Panc1 (cell line): ENCODE measurements around the gene SLCO3A1. TPM values are rescaled to one million over a fixed set of nuclear protein-coding genes. Genes with fewer than 3 reads are reported as not detected.

Experiments
- ATAC-seq: fragments of 200-7000 bp; cut with Tn5 transposase; 2 replicates; pipeline ENCODE4 v1.9.1; 2020; ENCODE audit warnings: mild to moderate bottlenecking, moderate library complexity
- BruUV-seq: library from RNA; stranded (reverse); fragments of 400-500 nt; replicated peaks from 2 replicates; lab custom pipeline; 2021; lab: Mats Ljungman, UMichigan
- CTCF ChIA-PET: fragments of 300-600 bp; sonication (Branson Sonifier 250); formaldehyde crosslinking; loops from one replicate; lab custom pipeline; 2022; ENCODE audit warnings: antibody characterized with exemption; lab: Charles Lee
- POLR2A ChIA-PET: fragments of 300-600 bp; sonication (Branson Sonifier 250); formaldehyde crosslinking; loops from one replicate; lab custom pipeline; 2022; ENCODE audit warnings: antibody characterized with exemption; lab: Charles Lee
- DNase-seq: peaks from one replicate; pipeline ENCODE4 v3.0.0-alpha.2; 2010; ENCODE audit warnings: low read depth, low spot score
- H3K27ac ChIP-seq: 2 replicates; pipeline ENCODE4 v1.5.1; 2011; ENCODE audit warnings: mild to moderate bottlenecking, low read length, inconsistent platforms
- H3K27me3 ChIP-seq: fragments of 200-500 bp; sonication (Bioruptor generic); 2 replicates; pipeline ENCODE4 v1.6.0; 2014; ENCODE audit warnings: low read length, inconsistent platforms; ENCODE audit not compliant: control insufficient read depth, insufficient read depth
- H3K36me3 ChIP-seq: fragments of 200-500 bp; sonication (Bioruptor generic); 2 replicates; pipeline ENCODE4 v1.5.1; 2014; ENCODE audit warnings: inconsistent platforms, mild to moderate bottlenecking, low read length, moderate library complexity; ENCODE audit not compliant: control insufficient read depth, insufficient read depth
- H3K4me1 ChIP-seq: 2 replicates; pipeline ENCODE4 v1.5.1; 2011; ENCODE audit warnings: inconsistent platforms, mild to moderate bottlenecking, low read length, moderate library complexity; ENCODE audit not compliant: control insufficient read depth, insufficient read depth
- H3K4me3 ChIP-seq, 2 experiments: 2 replicates each; pipeline ENCODE4 v1.5.1; 2011 to 2012; ENCODE audit warnings: low read depth in 2 of 2, low read length in 2 of 2, mild to moderate bottlenecking in 2 of 2, inconsistent platforms in 1 of 2, moderate library complexity in 1 of 2
- H3K9me3 ChIP-seq: fragments of 200-500 bp; sonication (Bioruptor generic); 2 replicates; pipeline ENCODE4 v1.5.1; 2014; ENCODE audit warnings: low read depth, mild to moderate bottlenecking, inconsistent platforms, low read length, moderate library complexity; ENCODE audit not compliant: control insufficient read depth, insufficient read depth
- CTCF ChIP-seq: fragments of 450-650 bp; IDR thresholded peaks from 2 replicates; pipeline ENCODE4 v1.5.1; 2017; ENCODE audit warnings: mild to moderate bottlenecking
- POLR2AphosphoS5 ChIP-seq: IDR thresholded peaks from 2 replicates; pipeline ENCODE4 v1.6.1; 2012; ENCODE audit warnings: mild to moderate bottlenecking, low read depth, low read length, moderate library complexity
- REST ChIP-seq, 2 experiments: IDR thresholded peaks; 2 replicates each; pipeline ENCODE4 v1.6.1; 2011 to 2012; ENCODE audit warnings: low read depth in 2 of 2, control low read depth in 1 of 2, low read length in 1 of 2, mild to moderate bottlenecking in 1 of 2, moderate library complexity in 1 of 2; ENCODE audit not compliant: insufficient read depth in 1 of 2
- SIN3A ChIP-seq: IDR thresholded peaks from 2 replicates; pipeline ENCODE4 v1.6.1; 2012; ENCODE audit warnings: low read depth, mild to moderate bottlenecking, low read length, moderate library complexity, borderline replicate concordance; ENCODE audit not compliant: insufficient read depth
- TCF7L2 ChIP-seq: IDR thresholded peaks from 2 replicates; pipeline ENCODE4 v1.6.1; 2011; ENCODE audit warnings: mild to moderate bottlenecking, low read depth, low read length, inconsistent platforms
- in situ Hi-C: cut with HindIII; loops from 2 replicates; pipeline ENCODE4 v1.10.0; 2016; ENCODE audit warnings: low sequenced_read_pairs, low pct_unique_long_range_greater_than_20kb
- intact Hi-C: fragments of 100-400 bp; cut with micrococcal nuclease; formaldehyde crosslinking; loops from one replicate; pipeline ENCODE4 v1.10.0; 2022; ENCODE audit not compliant: unreplicated experiment
- total RNA-seq: library from RNA; stranded (reverse); gene quantifications from one replicate; pipeline ENCODE4 v1.2.1, GENCODE V29; 2021; ENCODE audit not compliant: unreplicated experiment

Gene SLCO3A1
- total RNA-seq, 1 experiment from 2014 or later: 20.6 TPM

- no TSS peak for BruUV-seq
- Histone ChIP-seq H3K4me3 (no peak overlapping the region), H3K27me3 (no peaks in the 10 kb centered on the region), H3K9me3 (no peaks in the 10 kb centered on the region), H3K4me1 (no peaks in the 10 kb centered on the region; the same call in 1 of the 2 replicates), H3K27ac (no peak overlapping the region), H3K36me3 (no peaks in the 10 kb centered on the region)
- in situ Hi-C loops: no loop called here
- ATAC-seq (no peak), DNase-seq (no peak)
- no peak for TF ChIP-seq CTCF
- no peak for TF ChIP-seq REST (IDR thresholded peaks at IDR 0.05; ENCODE audit: insufficient read depth in 1 of 2, low read depth in 2 of 2, low read length in 1 of 2)
- no peak for TF ChIP-seq TCF7L2
- TF ChIP-seq POLR2AphosphoS5: no peak
- no peak for TF ChIP-seq SIN3A
- intact Hi-C loops: no loop called here
- CTCF ChIA-PET: no interaction called here
- POLR2A ChIA-PET: no interaction called here
Observed at GRCh38 chr15:91976966-91977365, 123.5 kb downstream of the SLCO3A1 start.

- Histone ChIP-seq H3K27ac (no peak overlapping the region), H3K36me3 (no peaks in the 10 kb centered on the region), H3K4me3 (no peak overlapping the region), H3K27me3 (no peaks in the 10 kb centered on the region), H3K9me3 (no peaks in the 10 kb centered on the region), H3K4me1 (no peaks in the 10 kb centered on the region)
- TF ChIP-seq POLR2AphosphoS5 (no peak), REST (IDR thresholded peaks at IDR 0.05; ENCODE audit: insufficient read depth in 1 of 2, low read depth in 2 of 2, low read length in 1 of 2) (no peak), CTCF (no peak), TCF7L2 (no peak), SIN3A (no peak)
- in situ Hi-C loops (no loop called here), intact Hi-C loops (no loop called here)
- ATAC-seq (no peak), DNase-seq (no peak)
- POLR2A ChIA-PET: no interaction called here
- CTCF ChIA-PET: no interaction called here
- no TSS peak for BruUV-seq
Observed at GRCh38 chr15:91980502-91981267, 127.2 kb downstream of the SLCO3A1 start.
